ENCODE results near the gene TSTD2.

The TSTD2 gene

DNA sequence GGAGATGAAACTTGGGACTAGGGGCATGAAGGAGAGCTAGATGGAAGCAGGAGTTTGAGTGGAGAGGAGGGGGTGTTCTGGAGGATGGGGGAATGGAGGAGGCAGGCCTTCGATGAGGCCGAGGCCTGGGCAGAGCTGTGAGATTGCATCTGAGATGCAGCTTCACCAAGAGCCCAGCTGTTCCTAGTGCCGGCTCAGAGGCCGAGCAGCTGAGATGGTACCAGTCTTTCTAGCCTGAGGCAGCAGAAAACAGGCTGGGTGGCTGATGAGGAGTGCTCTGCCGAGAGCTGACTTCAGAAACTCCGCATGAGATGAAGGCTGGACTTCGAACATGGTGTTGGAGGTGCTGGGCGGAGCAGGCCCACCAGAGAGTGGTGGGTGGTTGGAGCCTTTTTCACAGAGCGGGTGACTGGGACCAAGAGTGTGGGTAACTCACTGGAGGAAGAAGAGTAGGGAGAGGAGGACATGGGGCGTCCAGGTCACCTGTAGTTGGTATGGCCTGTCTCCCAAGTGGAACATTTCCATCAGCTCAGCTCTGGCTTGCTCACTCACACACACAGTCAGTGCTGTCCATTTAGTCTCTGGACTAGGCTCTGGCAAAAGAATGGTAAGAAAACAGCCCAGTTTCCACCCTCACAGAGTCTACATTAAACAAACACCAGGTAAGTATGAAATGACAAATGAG, 77.0 kb downstream of the TSTD2 start:
- Histone ChIP-seq H3K27me3 (ENCODE audit: low read length) (no peaks in the 10 kb centered on the region), H3K4me3 (ENCODE audit: insufficient read depth, low read length, poor library complexity, severe bottlenecking) (no peak overlapping the region), H3K27ac (ENCODE audit: low read depth, low read length) (no peak overlapping the region), H3K4me2 (ENCODE audit: low read depth, low read length, poor library complexity, severe bottlenecking) (no peak overlapping the region), H3K9ac (ENCODE audit: low read length) (no peak overlapping the region), H3K9me3 (ENCODE audit: insufficient read depth, low read length) (no peaks in the 10 kb centered on the region), H3K36me3 (ENCODE audit: low read length) (no peaks in the 10 kb centered on the region), H3K9me2 (replicated peaks; ENCODE audit: insufficient read depth, low read length) (no peaks in the 10 kb centered on the region), H4K20me1 (ENCODE audit: low read depth, low read length) (no peaks in the 10 kb centered on the region), H3K79me2 (ENCODE audit: insufficient read depth, low read length) (no peaks in the 10 kb centered on the region), H2AFZ (ENCODE audit: low read depth, low read length, severe bottlenecking) (no peak overlapping the region), H3F3A (ENCODE audit: insufficient read depth) (no peaks in the 10 kb centered on the region)
- TF ChIP-seq EZH2phosphoT487 (conservative IDR thresholded peaks at IDR 0.05; ENCODE audit: low read length), result no peak
- TF ChIP-seq, protein P1, sequence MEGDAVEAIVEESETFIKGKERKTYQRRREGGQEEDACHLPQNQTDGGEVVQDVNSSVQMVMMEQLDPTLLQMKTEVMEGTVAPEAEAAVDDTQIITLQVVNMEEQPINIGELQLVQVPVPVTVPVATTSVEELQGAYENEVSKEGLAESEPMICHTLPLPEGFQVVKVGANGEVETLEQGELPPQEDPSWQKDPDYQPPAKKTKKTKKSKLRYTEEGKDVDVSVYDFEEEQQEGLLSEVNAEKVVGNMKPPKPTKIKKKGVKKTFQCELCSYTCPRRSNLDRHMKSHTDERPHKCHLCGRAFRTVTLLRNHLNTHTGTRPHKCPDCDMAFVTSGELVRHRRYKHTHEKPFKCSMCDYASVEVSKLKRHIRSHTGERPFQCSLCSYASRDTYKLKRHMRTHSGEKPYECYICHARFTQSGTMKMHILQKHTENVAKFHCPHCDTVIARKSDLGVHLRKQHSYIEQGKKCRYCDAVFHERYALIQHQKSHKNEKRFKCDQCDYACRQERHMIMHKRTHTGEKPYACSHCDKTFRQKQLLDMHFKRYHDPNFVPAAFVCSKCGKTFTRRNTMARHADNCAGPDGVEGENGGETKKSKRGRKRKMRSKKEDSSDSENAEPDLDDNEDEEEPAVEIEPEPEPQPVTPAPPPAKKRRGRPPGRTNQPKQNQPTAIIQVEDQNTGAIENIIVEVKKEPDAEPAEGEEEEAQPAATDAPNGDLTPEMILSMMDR (IDR thresholded peaks at IDR 0.05; ENCODE audit: insufficient read depth, low read length, poor library complexity, severe bottlenecking), result no peak

DNA sequence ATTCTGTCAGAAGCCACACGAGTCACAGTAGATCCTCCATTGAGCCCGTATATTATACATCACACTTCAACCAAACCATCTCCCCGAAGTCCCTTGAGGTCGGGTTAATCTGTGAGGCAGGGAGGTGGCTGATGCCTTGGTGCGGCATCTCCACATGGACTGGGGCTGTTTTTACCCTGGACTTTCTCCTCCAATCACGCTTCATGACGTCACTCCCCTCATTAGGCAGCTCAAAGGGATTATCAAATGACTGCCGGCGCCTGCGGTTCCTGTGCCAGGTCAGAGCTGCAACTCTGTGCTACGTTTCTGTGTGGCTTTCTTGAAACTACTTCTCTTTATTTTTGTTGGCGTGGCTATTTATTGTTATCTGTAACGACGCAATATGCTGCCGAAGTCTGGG, 78.0 kb downstream of the TSTD2 start:
- Histone ChIP-seq H3K27ac (ENCODE audit: low read depth, low read length) (no peak overlapping the region), H3K27me3 (ENCODE audit: low read length) (no peaks in the 10 kb centered on the region), H3K79me2 (ENCODE audit: insufficient read depth, low read length) (no peaks in the 10 kb centered on the region), H3K4me3 (ENCODE audit: insufficient read depth, low read length, poor library complexity, severe bottlenecking) (no peak overlapping the region), H4K20me1 (ENCODE audit: low read depth, low read length) (no peaks in the 10 kb centered on the region), H3K9me3 (ENCODE audit: insufficient read depth, low read length) (no peaks in the 10 kb centered on the region), H3K36me3 (ENCODE audit: low read length) (no peaks in the 10 kb centered on the region), H3K4me2 (ENCODE audit: low read depth, low read length, poor library complexity, severe bottlenecking) (no peak overlapping the region), H3K9me2 (replicated peaks; ENCODE audit: insufficient read depth, low read length) (no peaks in the 10 kb centered on the region), H3K9ac (ENCODE audit: low read length) (no peak overlapping the region), H2AFZ (ENCODE audit: low read depth, low read length, severe bottlenecking) (no peak overlapping the region), H3F3A (ENCODE audit: insufficient read depth) (no peaks in the 10 kb centered on the region)
- no peak for TF ChIP-seq EZH2phosphoT487 (conservative IDR thresholded peaks at IDR 0.05; ENCODE audit: low read length)
- TF ChIP-seq, protein P1 (IDR thresholded peaks at IDR 0.05; ENCODE audit: insufficient read depth, low read length, poor library complexity, severe bottlenecking), result no peak

DNA sequence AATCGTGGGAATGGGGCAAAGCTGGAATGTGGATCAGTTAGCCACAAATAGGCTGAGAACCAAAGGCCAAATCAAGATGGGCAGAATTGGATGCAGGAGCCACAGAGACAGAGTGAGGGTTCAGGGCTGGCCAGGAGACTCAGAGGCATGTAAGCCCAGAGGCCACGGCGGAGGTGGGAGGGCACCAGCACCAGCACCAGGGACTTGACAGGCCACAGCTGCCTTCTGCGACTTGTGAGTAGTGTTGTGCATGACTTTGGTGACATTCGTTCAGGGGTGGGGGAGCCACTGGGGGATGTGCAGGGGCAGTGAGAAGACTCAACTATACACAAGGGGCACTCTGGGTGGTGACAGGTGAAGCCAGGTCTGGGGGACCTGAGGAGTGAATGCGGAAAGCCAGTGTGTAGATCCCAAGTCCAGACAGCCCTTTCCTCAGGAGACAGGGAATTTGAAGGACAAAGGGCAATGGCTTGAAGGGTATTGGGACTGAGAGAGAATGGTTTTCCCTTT, 78.5 kb downstream of the TSTD2 start:
- Histone ChIP-seq H3K9me2 (replicated peaks; ENCODE audit: insufficient read depth, low read length) (no peaks in the 10 kb centered on the region), H3K36me3 (ENCODE audit: low read length) (no peaks in the 10 kb centered on the region), H3K4me3 (ENCODE audit: insufficient read depth, low read length, poor library complexity, severe bottlenecking) (no peak overlapping the region), H3K4me2 (ENCODE audit: low read depth, low read length, poor library complexity, severe bottlenecking) (no peak overlapping the region), H2AFZ (ENCODE audit: low read depth, low read length, severe bottlenecking) (no peak overlapping the region), H4K20me1 (ENCODE audit: low read depth, low read length) (no peaks in the 10 kb centered on the region), H3K27me3 (ENCODE audit: low read length) (no peaks in the 10 kb centered on the region), H3K79me2 (ENCODE audit: insufficient read depth, low read length) (no peaks in the 10 kb centered on the region), H3K9ac (ENCODE audit: low read length) (no peak overlapping the region), H3K9me3 (ENCODE audit: insufficient read depth, low read length) (no peaks in the 10 kb centered on the region), H3K27ac (ENCODE audit: low read depth, low read length) (no peak overlapping the region), H3F3A (ENCODE audit: insufficient read depth) (no peaks in the 10 kb centered on the region)
- TF ChIP-seq EZH2phosphoT487 (conservative IDR thresholded peaks at IDR 0.05; ENCODE audit: low read length), result no peak
- TF ChIP-seq, protein P1 (IDR thresholded peaks at IDR 0.05; ENCODE audit: insufficient read depth, low read length, poor library complexity, severe bottlenecking), result no peak

Measured in SU-DHL-6 (cell line).